ENCODE results near the gene TEF.

Gene TEF

DNA sequence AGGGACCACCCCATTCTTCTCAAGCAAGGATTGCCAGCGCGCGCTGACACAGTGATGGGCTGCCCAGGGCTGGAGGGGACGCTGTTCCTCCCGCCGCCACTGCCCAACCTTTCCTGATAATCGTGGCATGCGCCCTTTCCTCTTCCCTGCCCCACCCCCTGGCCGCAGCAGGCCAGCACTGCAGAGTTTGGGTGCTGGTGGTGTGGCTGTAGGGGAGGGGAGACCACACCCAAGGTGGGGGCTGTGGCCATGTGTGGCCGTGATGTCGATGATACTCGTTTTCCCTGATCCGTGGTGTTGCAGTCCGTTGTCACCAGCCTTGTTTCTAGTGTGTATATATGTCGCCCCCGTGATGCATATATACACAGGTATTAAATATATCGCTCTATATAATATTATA lies 22.8 kb upstream of the TEF start:
- TF ChIP-seq FOXM1 (IDR thresholded peaks at IDR 0.05; ENCODE audit: borderline replicate concordance, low read depth) (no peak), NFIC (IDR thresholded peaks at IDR 0.05) (no peak), CREB1 (IDR thresholded peaks at IDR 0.05; ENCODE audit: low read depth) (no peak), ZBTB7A (IDR thresholded peaks at IDR 0.05; ENCODE audit: low read depth) (no peak), TEAD4 (IDR thresholded peaks at IDR 0.05) (no peak), EGR1 (IDR thresholded peaks at IDR 0.05) (no peak), EP300 (IDR thresholded peaks at IDR 0.05; ENCODE audit: borderline replicate concordance) (no peak), REST (IDR thresholded peaks at IDR 0.05; ENCODE audit: low read depth) (no peak), USF1 (IDR thresholded peaks at IDR 0.05) (no peak), TCF12 (IDR thresholded peaks at IDR 0.05; ENCODE audit: low read depth) (no peak)
- TF ChIP-seq, protein P1, sequence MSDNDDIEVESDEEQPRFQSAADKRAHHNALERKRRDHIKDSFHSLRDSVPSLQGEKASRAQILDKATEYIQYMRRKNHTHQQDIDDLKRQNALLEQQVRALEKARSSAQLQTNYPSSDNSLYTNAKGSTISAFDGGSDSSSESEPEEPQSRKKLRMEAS (IDR thresholded peaks at IDR 0.05), result no peak

- no peak for TF ChIP-seq NFIC (IDR thresholded peaks at IDR 0.05)
- TF ChIP-seq, protein P1 (IDR thresholded peaks at IDR 0.05), result no peak
- TF ChIP-seq EGR1 (IDR thresholded peaks at IDR 0.05), result no peak
- no peak for TF ChIP-seq REST (IDR thresholded peaks at IDR 0.05; ENCODE audit: low read depth)
- no peak for TF ChIP-seq FOXM1 (IDR thresholded peaks at IDR 0.05; ENCODE audit: borderline replicate concordance, low read depth)
- TF ChIP-seq TEAD4 (IDR thresholded peaks at IDR 0.05), result no peak
- no peak for TF ChIP-seq ZBTB7A (IDR thresholded peaks at IDR 0.05; ENCODE audit: low read depth)
- TF ChIP-seq TAF1 (IDR thresholded peaks at IDR 0.05; ENCODE audit: low read depth), result no peak
- no peak for TF ChIP-seq TCF12 (IDR thresholded peaks at IDR 0.05; ENCODE audit: low read depth)
- no peak for TF ChIP-seq RAD21 (IDR thresholded peaks at IDR 0.05; ENCODE audit: low read depth)
- TF ChIP-seq USF1 (IDR thresholded peaks at IDR 0.05), result no peak
- TF ChIP-seq YY1 (IDR thresholded peaks at IDR 0.05; ENCODE audit: low read depth), result no peak
- TF ChIP-seq CREB1 (IDR thresholded peaks at IDR 0.05; ENCODE audit: low read depth), result no peak
- no peak for TF ChIP-seq EP300 (IDR thresholded peaks at IDR 0.05; ENCODE audit: borderline replicate concordance)
- TF ChIP-seq CEBPB (IDR thresholded peaks at IDR 0.05), result no peak
Observed at GRCh38 chr22:41359376-41359775, 22.4 kb upstream of the TEF start.

GRCh38 chr22:41360126-41360525 lies 21.6 kb upstream of the TEF start:
- TF ChIP-seq TEAD4 (IDR thresholded peaks at IDR 0.05), result 0 out of 2 replicates have a peak, but pooled peaks have one; percentile 9
- TF ChIP-seq EP300 (IDR thresholded peaks at IDR 0.05; ENCODE audit: borderline replicate concordance), result no peak

DNA sequence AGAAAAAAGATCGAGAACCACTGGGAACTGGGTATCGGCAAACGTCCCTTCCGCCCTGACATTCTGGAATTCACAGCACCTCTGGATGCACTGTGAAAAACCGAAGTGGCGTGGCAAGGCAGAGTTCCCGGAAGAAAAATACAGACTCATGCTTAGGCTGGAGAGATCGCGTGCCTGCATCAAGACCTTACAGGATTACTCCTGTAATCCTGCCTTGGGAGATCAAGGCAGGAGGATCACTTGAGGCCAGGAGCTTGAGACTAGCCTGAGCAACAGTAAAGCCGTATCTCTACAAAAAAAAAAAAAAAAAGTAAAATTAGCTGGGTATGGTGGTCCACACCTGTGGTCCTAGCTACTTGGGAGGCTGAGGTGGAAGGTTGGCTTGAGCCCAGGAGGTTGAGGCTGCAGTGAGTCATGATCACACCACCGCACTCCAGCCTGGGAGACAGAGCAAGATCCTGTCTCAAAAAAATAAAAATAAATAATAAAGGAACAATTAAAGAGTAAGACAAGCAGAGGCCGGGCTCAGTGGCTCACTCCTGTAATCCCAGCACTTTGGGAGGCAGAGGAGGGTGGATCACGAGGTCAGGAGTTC lies 19.9 kb upstream of the TEF start:
- no peak for TF ChIP-seq RAD21 (IDR thresholded peaks at IDR 0.05; ENCODE audit: low read depth)
- no peak for TF ChIP-seq TEAD4 (IDR thresholded peaks at IDR 0.05)
- no peak for TF ChIP-seq TCF12 (IDR thresholded peaks at IDR 0.05; ENCODE audit: low read depth)
- no peak for TF ChIP-seq FOXM1 (IDR thresholded peaks at IDR 0.05; ENCODE audit: borderline replicate concordance, low read depth)
- no peak for TF ChIP-seq REST (IDR thresholded peaks at IDR 0.05; ENCODE audit: low read depth)
- TF ChIP-seq CREB1 (IDR thresholded peaks at IDR 0.05; ENCODE audit: low read depth), result no peak
- TF ChIP-seq ZBTB7A (IDR thresholded peaks at IDR 0.05; ENCODE audit: low read depth), result no peak
- TF ChIP-seq EP300 (IDR thresholded peaks at IDR 0.05; ENCODE audit: borderline replicate concordance), result no peak
- TF ChIP-seq USF1 (IDR thresholded peaks at IDR 0.05), result no peak
- no peak for TF ChIP-seq EGR1 (IDR thresholded peaks at IDR 0.05)
- TF ChIP-seq CEBPB (IDR thresholded peaks at IDR 0.05), result no peak
- TF ChIP-seq, protein P1 (IDR thresholded peaks at IDR 0.05), result no peak
- TF ChIP-seq YY1 (IDR thresholded peaks at IDR 0.05; ENCODE audit: low read depth), result no peak
- no peak for TF ChIP-seq NFIC (IDR thresholded peaks at IDR 0.05)
- TF ChIP-seq TAF1 (IDR thresholded peaks at IDR 0.05; ENCODE audit: low read depth), result no peak

Measured in Ishikawa (cell line).